Measurements from ENCODE around the gene DOCK2.

GRCh38 chr5:169920474-169920873 lies 283.4 kb downstream of the DOCK2 start:
- TF ChIP-seq CTCF (IDR thresholded peaks at IDR 0.05), result no peak
- no peak for TF ChIP-seq SIN3A (IDR thresholded peaks at IDR 0.05; ENCODE audit: borderline replicate concordance, insufficient read depth, low read depth, low read length)
- TF ChIP-seq POLR2AphosphoS5 (IDR thresholded peaks at IDR 0.05; ENCODE audit: low read depth, low read length), result no peak
